NCI-H1694 treated with DMSO at 0.1 percent for 48 hours (cell line): ENCODE data around the gene LLPH.
A peak's percentile ranks its signal among the peaks of the same experiment; 100 is the strongest.

ENCODE experiments used
- DNase-seq: peaks from one replicate; lab custom pipeline; 2025; lab: John Stamatoyannopoulos, UW

The LLPH gene

DNA sequence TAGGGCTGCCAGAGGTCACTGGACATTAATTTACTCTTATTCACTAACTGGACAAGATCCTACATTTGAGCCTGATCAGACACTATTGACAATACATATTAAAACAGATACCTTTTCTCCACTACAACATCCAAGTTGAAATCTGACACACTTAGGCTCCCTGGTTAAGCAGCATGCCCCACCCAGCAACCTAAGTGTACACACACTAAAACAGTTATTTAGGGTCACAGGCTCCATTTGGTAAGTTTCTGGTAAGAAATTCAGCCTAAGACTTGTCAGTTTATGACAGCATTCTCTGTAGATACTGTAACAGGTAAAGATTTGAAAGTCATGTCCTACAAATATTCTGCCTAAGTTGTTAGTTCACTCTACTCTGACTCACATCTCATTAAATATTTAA, 12.3 kb upstream of the LLPH start:
- DNase-seq = no peak

- no peak for DNase-seq
Measured at GRCh38 chr12:66141299-66141698, 10.7 kb upstream of the LLPH start.

- DNase-seq = no peak
Measured at GRCh38 chr12:66140731-66141130, 10.2 kb upstream of the LLPH start.

GRCh38 chr12:66139328-66139727, 8.8 kb upstream of the LLPH start:
- no peak for DNase-seq

DNA sequence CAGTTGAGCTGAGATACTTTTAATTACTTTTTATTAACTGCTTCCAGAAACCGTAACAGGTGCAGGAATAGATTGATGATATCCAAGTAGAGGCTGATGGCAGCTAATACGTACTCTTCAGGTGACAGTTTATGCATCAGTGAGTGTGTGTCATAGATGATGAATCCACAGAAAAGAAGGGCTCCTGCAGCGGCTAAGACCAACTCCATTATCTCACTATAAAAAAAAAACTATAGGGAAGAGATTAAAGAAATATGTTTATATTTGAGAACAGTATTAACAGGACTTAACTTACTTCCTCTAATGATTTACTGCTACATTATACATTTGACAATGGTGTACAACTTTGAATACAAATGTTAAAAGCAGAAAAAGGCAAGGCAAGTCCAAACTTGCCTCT, 7.4 kb upstream of the LLPH start:
- DNase-seq = no peak

DNA sequence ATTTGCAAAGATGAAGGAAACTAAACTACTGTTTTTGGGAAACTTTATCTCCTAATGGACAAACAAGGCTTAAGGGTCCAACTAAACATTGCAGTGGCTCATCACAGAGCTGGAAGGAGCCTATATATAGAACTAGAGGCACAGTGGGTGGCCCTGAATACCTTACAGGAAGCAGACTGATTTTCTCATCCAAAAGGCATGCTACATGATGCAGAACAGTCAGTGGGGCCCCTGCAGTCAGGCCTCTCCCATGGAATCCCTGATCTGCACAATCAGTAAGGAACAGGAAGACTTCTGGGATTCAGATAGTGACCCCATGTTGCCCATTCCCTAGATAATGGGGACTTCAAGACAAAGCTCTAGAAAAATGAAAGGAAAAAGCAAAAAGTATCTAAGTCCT, 1.9 kb upstream of the LLPH start:
- no peak for DNase-seq

DNA sequence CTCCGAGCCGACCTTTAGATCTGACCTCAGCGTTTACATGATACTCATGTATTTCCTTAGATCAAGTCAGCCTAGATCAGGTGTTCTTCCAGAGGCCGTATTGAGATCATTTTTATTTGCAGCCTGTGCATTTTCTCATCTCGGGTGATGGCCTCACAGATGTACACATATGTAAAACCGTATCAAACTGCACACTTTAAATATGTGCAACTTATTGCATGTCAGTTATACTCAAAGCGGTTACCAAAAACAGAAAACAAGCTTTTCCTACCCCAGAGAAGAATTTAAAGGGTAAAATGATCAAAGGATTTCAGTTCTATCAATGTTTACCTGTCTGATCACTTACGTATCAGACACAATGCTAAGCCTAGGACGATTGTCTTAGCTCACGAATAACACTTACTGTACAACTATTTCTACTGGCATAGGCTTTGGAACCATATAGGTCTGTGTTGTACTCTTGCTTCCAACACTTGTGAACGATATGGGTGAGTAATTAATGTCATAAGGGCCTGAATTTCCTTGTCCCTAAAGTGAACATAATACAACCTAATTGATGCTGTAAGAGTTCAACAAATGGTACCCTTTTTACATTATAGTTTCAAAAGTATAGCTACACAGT, 628 bp upstream of the LLPH start:
- no peak for DNase-seq

DNA sequence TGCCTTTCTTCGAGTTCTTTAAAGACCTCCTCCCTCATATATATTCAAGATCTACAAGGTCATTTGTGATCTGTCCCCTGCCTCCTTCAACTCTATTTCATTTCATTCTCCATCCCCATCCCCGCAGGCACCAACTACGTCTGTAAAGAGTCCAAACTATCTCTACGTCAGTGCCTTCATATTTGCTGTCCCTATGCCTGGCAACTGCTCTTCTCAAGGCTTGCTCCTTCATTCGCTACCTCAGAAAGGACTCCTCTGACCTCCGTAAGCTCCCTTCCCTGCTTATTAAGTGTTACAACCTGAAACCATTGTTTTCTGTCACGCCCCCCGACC, 650 bp downstream of the LLPH start:
- DNase-seq = no peak

DNA sequence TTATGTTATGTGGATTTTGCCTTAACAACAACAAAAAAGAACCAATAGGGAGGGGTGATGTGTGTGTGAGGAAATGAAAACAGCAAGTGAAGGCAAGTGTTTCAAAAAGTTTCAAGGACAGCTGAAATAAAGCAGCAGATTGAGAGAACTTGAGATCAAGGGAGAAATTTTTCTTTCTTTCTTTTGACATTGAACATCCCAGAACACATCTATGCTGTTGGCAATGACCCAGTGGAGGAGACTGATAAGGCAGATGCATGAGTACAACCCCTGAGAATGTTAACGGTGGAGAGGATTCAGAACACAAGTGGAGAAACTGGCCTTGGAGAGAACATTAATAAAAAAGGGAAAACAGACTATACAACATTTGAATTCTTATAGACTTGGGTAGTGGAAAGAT, 2.9 kb downstream of the LLPH start:
- no peak for DNase-seq

GRCh38 chr12:66120477-66120876, 10.1 kb downstream of the LLPH start:
- DNase-seq = no peak

- no peak for DNase-seq
Measured at GRCh38 chr12:66119870-66120241, 10.7 kb downstream of the LLPH start.

GRCh38 chr12:66119229-66119869, 11.2 kb downstream of the LLPH start:
- no peak for DNase-seq

DNA sequence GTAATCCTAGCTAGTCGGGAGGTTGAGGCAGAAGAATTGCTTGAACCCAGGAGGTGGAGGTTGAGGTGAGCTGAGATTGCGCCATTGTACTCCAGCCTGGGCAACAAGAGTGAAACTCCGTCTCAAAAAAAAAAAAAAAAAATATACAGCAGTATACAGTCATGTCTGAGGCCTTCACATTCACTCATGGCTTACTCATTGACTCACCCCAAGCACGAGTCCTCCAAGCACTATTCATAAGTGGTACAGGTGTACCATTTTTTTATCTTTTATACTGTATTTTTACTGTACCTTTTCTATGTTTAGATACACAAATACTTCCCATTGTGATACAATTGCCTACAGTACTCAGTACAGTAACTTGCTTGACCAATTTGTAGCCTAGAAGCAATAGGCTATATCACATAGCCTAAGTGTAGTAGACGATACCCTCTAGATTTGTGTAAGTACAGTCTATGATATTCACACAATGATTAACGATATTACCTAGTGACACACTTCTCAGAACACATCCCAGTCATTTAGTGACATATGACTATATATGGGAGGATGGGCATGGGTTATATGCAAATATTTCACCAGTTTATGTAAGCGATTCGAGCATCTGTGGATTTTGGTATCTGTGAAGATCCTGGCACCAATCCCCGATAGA, 12.2 kb downstream of the LLPH start:
- DNase-seq = no peak

GRCh38 chr12:66117242-66117641, 13.3 kb downstream of the LLPH start:
- no peak for DNase-seq

GRCh38 chr12:66115071-66115600, 15.4 kb downstream of the LLPH start:
- no peak for DNase-seq

DNA sequence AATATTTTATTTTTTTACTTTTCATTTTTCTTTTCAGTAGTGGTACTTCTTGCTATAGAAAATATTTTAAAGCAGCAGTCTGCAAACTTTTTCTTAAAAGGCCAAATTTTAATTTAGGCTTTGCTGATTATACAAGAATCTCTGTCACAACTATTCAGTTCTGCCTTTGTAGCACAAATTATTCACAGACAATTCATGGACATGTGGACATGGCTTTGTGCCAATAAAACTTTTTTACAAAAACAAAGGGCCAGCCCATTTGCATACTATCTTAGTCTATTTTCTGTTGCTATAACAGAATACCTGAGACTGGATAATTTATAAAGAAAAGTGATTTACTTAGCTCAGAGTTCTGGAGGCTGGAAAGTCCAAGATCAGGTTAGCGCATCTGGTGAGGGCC, 17.1 kb downstream of the LLPH start:
- DNase-seq = no peak

DNA sequence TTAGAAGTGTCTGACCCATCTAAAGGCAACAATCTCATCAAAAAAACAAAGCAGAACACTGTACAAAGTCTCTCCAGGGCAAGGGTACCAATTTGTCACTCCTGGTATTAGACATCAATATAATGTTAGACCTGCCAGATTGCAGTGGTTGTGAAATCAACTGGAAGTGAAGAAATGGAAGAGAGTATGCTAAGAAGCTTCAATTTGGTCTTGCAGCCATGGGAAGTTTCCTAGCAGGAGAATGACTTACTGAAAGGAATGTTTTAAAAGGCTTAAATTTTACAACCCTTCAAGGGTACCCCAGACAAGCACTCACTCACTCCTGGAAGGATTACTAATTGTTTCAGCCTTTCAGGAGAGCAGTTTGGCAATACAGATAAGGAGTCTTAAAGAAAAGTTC, 18.9 kb downstream of the LLPH start:
- no peak for DNase-seq

GRCh38 chr12:66109056-66109455, 21.5 kb downstream of the LLPH start:
- DNase-seq = no peak

DNA sequence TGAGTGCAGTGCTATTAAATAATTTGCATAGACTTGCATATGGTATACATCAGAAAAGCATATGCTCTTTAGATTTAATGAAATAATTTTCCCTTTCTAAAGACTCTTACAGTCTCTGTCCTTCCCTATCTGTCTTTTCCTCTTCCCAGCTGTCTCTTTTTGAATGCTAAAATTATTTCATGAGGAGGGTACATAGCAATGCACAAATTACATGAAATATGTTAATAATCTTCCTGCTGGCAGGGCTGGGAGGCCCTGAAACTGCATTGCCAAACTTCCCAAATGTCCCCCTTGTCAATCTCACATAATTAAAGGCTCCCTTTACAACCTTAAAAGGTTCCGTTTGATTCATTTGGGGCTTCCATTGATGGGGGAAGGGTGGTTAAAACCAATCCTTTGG, 22.2 kb downstream of the LLPH start:
- no peak for DNase-seq

DNA sequence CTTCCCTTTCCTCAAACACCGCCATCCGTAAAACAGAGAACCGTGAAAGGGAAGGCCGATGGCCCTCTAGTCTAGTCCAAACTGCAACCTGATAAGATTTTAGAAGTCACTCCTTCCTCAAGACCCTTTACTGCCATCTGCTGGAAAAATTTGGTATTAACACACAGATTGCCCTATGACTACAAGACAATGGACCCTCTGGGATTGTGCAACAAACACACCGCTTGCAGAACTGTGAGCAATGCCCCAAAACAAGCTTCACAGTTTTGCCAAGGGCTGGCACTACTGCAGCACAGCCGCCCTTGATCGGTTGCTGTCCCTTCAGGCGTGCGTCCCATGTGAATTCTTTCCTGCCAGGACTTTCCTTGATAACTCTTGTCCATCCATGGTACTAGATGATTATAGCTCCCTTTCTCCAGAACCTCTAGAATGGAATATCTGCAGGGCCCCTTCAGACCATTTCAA, 23.1 kb downstream of the LLPH start:
- peak; percentile 55 for DNase-seq

- DNase-seq = no peak
Measured at GRCh38 chr12:66103016-66103913, 27.3 kb downstream of the LLPH start.

DNA sequence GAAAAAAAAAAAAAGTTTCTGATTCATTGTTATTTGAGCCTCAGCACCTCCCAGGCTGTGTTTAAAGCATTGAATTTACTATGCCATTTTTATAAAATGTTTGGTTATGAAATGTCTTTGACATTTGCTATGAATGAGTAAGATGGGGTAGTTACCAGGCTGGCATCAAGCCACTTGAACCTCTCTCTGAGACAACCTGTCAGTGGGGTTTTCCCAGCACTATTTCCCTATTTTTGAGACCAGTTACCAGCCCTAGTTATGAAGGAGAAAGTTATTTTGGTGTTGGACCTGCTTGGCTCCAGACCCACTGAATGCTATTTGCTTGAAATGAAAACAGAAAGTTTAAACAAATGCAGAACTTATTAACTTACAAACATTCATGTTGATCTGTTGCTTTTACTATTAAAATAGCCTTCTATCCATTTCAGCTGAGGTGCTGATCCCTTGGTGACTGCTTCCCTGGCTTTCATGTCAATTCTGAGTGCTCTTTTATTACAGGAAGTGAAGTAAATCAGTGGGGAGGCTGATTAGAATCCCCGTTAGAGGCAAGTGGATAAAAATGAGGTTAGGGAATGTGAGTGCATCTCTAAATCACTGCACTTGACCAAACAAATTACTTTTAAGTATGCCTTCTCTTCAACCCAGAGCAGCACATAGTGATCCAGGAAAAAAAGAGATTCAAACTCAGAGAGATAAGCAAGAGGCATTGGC, 37.8 kb downstream of the LLPH start:
- DNase-seq = no peak
